SKM-1 (cell line): ENCODE results near the gene ZFAND6.
"Not testable (repeated sequence)": the region's sequence is repeated elsewhere in the genome, so short reads cannot be mapped to it uniquely, and the experiment has no call there.

Experiments
- DNase-seq: peaks from one replicate; lab custom pipeline; 2025; ENCODE audit not compliant: unreplicated experiment; lab: John Stamatoyannopoulos, UW

ZFAND6 gene

GRCh38 chr15:80141916-80142598 lies 82.6 kb downstream of the ZFAND6 start:
- no peak for DNase-seq

- DNase-seq = no peak
Observed at GRCh38 chr15:80142646-80143045, 83.2 kb downstream of the ZFAND6 start.

DNA sequence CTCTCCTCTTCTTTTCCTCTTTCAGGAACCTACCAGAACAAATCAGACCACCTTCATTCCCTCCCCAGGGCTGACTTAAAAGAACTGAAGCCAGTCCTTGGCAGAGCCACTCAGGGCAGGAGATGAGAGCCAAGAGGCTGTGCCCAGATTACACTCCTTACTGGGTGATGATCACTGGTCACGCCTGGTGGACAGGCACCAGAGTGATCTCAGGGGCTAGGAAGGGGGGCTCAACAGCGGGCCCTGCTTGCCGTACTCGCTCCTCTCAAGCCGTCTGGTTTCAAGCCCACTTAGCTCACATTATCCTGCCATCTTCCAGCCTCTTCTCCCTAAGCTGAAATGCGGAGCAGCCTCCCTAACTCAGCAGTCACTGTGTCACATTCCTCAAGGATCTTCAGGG lies 91.7 kb downstream of the ZFAND6 start:
- DNase-seq = no peak

DNA sequence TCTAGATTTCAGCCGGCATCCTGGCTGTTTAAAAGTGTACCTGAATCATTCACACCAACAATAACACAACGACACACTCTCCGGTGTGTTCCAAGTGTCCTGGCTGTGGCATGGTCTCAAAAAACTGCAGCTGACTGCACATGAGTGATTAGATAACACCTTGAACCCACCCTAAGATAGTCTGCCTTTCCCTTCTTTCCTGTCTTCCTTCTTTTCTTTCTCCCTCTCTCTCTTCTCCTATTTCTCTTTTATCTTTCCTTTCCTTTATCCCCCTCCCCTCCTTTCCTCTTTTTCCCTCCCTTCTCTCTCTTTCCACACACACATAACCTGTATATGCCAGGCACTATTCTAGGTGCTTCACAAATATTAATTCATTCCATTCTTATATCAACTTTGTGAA lies 92.1 kb downstream of the ZFAND6 start:
- no peak for DNase-seq

GRCh38 chr15:80152180-80152895 lies 92.9 kb downstream of the ZFAND6 start:
- peak; percentile 78 for DNase-seq

DNA sequence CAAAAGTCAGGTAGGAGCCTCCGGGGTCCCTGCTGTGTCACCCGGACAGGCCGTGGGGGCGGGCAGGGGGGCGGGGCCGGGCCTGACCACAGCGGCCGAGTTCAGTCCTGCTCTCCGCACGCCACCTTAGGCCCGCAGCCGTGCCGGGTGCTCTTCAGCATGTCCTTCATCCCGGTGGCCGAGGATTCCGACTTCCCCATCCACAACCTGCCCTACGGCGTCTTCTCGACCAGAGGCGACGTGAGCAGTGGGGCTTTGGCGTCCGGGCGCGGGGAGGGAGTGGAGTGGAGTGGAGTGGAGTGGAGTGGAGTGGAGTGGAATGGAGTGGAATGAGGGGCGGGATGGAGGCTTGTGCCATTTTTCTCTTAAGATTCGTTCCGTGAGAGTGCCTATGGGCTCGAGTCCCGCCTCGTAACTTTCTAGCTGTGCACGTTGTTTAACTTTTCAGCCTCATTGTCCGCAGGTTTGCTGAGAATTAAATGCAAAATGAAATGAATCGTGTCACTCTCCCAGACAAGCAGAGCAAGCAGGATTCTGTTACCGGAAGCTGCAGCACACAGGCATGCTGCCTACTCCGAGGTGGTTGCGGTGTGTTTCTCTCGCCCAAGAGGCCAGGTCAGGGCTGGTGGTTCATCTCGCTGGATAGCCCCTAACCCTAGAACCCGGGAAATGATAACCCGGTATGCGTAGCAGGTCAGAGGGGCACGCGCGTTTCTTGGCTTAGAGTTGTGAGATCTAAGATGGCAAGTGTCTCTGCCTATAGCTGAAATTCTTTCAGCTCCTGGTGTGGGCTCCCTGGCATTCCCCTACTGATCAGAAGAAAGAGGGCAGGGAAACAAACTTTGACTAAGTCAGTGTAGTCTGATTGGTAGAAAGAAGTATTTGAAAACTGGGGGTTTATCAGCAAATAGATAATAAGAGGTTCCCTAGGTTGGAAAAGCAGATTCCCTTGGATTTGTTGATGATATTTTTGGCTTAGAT lies 93.7 kb downstream of the ZFAND6 start, which contains the start of gene FAH:
Gene FAH (plus strand): TSS at position 104 of the 981 bp plus-strand sequence. CDS start 56 bp downstream, at position 160.
- DNase-seq = no peak

- no peak for DNase-seq
Observed at GRCh38 chr15:80153900-80154299, 94.4 kb downstream of the ZFAND6 start.

DNA sequence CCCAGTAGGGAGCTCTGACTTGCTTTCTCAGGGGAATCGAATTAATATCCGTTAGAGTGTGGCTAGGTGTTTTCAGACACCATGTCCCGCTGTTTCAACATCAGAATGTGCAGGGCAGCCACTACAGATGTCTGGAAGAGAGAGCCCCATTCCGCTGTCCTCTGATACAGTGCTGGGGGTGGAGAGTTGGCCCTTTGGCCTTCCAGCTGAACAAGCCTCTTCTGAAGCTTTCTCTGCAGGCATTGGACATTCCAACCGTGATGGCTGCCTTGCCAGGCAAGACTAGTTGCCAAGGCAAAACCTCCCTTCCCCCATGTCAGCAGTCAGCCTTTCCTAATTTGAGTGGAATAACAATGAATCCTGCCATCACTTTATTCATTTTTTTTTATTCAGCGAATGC lies 94.9 kb downstream of the ZFAND6 start:
- DNase-seq = no peak

DNA sequence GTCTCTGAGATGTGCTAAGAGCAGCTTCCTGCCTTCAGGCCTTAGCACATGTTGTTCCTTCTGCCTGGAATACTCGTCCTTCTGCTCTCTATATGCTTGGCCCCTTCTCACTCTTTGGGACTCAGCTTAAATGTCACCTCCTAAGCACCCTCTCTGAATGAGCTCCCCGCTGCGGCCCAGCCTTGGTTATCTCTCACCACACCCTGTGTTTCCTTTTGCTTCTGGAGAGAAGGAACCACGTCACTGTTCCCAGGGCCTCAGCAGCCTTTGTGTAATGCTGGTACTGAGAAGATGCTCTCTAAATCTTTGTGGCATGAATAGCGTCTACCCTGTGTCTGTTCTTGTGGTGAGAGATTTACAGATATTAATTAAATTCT lies 95.5 kb downstream of the ZFAND6 start:
- DNase-seq = no peak

GRCh38 chr15:80155378-80156175 lies 96.1 kb downstream of the ZFAND6 start:
- DNase-seq = not testable (repeated sequence)

DNA sequence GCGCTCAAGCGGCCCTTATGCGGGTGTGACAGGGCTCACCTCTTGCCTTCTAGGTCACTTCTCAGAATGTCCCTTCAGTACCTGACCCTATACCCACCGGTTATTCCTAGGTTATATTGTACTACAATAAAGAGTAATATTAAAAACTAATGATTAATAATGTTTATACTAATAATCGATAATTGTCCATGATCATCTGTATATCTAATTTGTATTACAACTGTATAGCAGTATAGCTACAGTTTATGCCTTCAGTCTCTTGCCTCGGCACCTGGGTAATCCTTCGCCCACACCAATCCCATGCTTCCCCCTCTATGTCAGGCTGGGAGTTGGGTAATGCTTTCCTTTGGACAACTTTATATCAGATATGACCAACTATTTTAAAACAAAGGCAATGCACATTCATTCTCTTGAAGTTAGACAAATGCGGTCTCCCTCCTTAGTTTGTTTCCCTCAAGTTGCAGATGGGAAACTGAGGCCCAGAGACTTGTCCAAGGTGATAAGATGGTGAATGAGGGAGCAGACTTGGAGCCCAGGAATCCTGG lies 96.8 kb downstream of the ZFAND6 start:
- no peak for DNase-seq

DNA sequence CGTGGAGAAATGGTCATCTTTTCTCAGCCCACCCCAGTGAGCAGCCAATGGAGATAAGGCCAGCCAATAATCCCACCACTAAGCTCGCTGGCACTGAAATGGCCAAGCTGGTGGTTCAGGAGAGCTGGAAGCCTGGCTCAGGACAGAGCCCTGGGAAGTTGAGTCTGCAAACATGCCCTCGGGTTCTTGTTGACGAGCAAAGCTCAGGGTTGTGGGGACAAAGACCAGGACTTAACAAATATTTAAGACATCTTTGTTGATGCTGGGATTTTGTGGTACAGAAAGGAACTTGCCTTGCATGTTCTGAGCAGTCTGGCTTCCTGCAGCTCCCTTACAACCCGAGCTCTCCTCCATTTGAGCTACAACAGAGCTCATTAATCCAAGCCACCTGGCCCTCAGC lies 97.7 kb downstream of the ZFAND6 start:
- DNase-seq = no peak

DNA sequence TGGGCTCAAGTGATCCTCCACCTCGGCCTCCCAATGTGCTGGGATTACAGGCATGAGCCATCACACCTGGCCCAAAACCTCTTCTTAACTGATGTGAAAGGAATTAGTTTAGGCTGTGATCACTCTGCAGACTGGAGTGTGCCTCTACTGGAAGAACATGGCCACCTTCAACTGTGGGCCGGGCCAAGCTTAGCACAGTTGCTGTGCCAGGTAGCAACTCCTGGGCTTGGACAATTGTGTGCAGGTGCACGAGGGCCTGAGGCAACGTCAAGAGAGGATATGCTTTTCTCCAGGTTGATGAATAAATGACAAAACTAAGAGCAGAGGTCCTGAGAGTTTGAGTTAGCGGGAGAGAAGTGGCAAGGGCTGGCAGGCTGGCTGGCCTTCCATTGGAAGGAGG lies 99.8 kb downstream of the ZFAND6 start:
- DNase-seq = no peak

DNA sequence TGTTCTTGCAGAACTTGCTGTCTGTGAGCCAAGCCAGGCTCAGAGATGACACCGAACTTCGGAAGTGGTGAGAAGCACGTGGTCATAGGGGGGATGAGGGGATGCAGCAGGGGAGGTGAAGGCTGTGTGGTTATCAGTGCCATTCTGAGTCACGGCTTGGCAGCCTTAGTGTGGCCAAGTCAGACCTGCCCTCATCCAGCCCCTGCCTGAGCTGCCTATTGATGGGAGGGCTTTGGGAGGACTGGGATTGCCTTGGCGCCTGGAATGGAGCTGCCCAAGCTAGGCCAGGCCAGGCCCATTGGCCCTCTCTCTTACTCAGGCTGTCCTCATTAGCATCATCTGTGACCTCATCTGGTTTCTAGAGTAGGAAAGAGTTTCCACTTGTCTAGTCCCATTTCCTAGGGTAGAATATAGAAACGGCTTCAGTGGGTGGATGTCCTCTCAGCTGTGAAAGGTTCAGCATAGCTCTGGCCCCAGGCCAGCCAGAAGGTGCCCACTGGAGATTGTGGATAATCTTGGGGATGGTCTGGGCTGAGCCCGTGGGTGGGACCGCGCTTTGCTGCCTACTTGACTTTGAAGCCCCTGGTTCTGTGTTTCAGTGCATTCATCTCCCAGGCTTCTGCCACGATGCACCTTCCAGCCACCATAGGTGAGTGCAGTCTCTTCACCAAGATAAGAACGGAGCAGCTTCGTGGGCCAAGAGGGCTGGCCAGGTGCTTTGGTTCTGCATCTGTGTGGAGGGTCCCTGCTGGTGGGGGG lies 100.5 kb downstream of the ZFAND6 start:
- DNase-seq = no peak

GRCh38 chr15:80160570-80161156 lies 101.2 kb downstream of the ZFAND6 start:
- DNase-seq = peak; percentile 85

GRCh38 chr15:80161468-80162016 lies 102.1 kb downstream of the ZFAND6 start:
- DNase-seq = no peak

DNA sequence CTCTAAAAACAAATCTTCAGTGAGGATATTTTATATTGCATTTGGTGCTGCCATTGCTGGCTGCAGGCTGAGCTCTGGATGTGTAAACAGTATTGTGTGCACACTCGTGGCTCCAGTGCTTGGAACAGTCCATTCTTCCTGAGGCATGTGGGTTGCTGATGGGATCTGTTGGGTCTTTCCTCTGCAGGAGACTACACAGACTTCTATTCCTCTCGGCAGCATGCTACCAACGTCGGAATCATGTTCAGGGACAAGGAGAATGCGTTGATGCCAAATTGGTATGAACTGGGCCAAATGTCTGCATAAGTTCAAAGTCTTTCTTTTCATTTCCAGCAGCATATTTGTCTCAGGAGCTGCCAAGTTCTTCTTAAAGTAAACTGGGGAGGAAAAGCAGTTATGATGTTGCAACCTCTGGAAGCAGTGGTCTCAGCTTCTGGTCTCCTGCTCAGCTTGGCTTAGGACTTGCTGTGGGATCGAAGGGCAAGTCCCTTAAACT lies 102.6 kb downstream of the ZFAND6 start:
- DNase-seq = no peak

DNA sequence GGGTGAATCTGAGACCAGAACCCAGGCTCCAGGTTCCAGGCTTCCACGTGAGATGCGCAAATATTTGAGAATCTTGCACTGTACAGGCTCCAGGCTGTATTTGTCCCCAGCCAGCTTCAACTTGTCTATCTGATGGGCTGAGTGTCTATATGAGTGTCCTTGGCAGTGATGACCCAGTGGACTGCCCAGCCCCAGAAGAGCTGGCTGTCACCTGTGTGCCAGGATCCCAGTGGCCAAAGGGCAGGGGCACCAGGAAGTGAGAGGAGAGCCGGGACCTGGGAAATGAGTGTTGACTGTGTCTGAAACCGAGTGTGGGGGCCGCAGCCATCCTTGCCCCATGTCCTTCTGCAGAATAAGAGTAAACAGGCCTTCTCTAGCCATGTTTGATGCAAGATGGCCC lies 103.7 kb downstream of the ZFAND6 start:
- DNase-seq = no peak

DNA sequence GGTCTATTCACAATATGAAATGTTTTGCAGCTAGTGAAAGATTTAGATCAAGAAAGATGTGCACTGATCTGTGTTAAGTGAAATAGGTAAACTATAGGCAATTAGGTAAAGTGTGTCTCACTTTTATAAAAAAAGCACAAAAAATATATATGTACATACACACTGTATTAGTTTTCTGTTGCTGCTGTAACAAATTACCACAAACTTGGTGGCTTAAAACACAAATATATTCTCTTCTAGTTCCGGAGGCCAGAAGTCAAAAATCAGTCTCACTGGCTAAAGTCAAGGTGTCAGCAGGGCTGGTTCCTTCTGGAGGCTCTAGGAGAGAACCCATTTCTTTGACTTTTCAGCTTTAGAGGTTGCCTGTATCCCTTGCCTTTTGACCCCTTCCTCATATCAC lies 104.4 kb downstream of the ZFAND6 start:
- no peak for DNase-seq
